ENCODE measurements around the gene KCNMA1. TPM values are rescaled to one million over a fixed set of nuclear protein-coding genes. Genes with fewer than 3 reads are reported as not detected.

KCNMA1 gene
- total and polyA plus RNA-seq, 9 of the 15 experiments (the other 6 are each of a cell fraction or from before 2014, with no cell fraction given), result 0.01 to 0.95 (median 0.15) TPM; not detected in 4

- TF ChIP-seq REST (IDR thresholded peaks at IDR 0.05; ENCODE audit: borderline replicate concordance) (peak; percentile 84), REST (CRISPR knock-in tag; IDR thresholded peaks at IDR 0.05; ENCODE audit: low read depth) (peak; percentile 76; the same call in 1 of the 2 replicates), NFE2L1 (tag; IDR thresholded peaks at IDR 0.05; ENCODE audit: borderline replicate concordance, low read depth) (0 out of 2 replicates have a peak, but pooled peaks have one; percentile 11), PBX2 (CRISPR knock-in tag; IDR thresholded peaks at IDR 0.05; ENCODE audit: low read depth) (no peak), PBX2 (tag; conservative IDR thresholded peaks at IDR 0.05; ENCODE audit: low read depth) (peak; percentile 77), MAFK (IDR thresholded peaks at IDR 0.05; ENCODE audit: low read length) (peak; percentile 46; the same call in 1 of the 2 replicates), DNMT1 (IDR thresholded peaks at IDR 0.05) (no peak), EHMT2 (IDR thresholded peaks at IDR 0.05) (peak; percentile 60; the same call in 1 of the 2 replicates), ZBTB2 (IDR thresholded peaks at IDR 0.05) (no peak), C11orf30 (IDR thresholded peaks at IDR 0.05; ENCODE audit: low read depth) (peak; percentile 73)
These were observed 340.2 kb downstream of the KCNMA1 start (continued) for GRCh38 chr10:77297393-77297739.
